Neural crest cell (in vitro differentiated cells): ENCODE measurements around the gene ACRBP. TPM values are rescaled to one million over a fixed set of nuclear protein-coding genes. Genes with fewer than 3 reads are reported as not detected.

Source experiments
- DNase-seq: peaks from one replicate; pipeline ENCODE4 v3.0.0; 2021; ENCODE audit warnings: low read depth, mixed read lengths, low spot score
- H3K27ac Mint-ChIP-seq: one replicate; pipeline ENCODE4 v1.8.0; 2021; ENCODE audit warnings: mild to moderate bottlenecking, mixed read lengths; ENCODE audit not compliant: unreplicated experiment
- H3K27me3 Mint-ChIP-seq: 2 replicates; pipeline ENCODE4 v1.8.0; 2021; ENCODE audit warnings: low read depth, mild to moderate bottlenecking, mixed read lengths
- H3K36me3 Mint-ChIP-seq: 2 replicates; pipeline ENCODE4 v1.8.0; 2021; ENCODE audit warnings: low read depth, mild to moderate bottlenecking, mixed read lengths
- H3K4me1 Mint-ChIP-seq: 2 replicates; pipeline ENCODE4 v1.8.0; 2021; ENCODE audit warnings: mixed read lengths
- H3K4me3 Mint-ChIP-seq: one replicate; pipeline ENCODE4 v1.8.0; 2021; ENCODE audit warnings: mild to moderate bottlenecking, mixed read lengths
- H3K9me3 Mint-ChIP-seq: 2 replicates; pipeline ENCODE4 v1.8.0; 2021; ENCODE audit warnings: mixed read lengths
- CTCF ChIP-seq: fragments of 200-600 bp; sonication (generic); conservative IDR thresholded peaks from 2 replicates; pipeline ENCODE4 v1.5.0; 2021; ENCODE audit warnings: antibody characterized with exemption, mild to moderate bottlenecking
- total RNA-seq: library from RNA; stranded (reverse); gene quantifications from 2 replicates; pipeline ENCODE4 v1.2.1, GENCODE V29; 2021

Gene ACRBP
- total RNA-seq, 1 donor from 2014 or later = 1.9 TPM

DNA sequence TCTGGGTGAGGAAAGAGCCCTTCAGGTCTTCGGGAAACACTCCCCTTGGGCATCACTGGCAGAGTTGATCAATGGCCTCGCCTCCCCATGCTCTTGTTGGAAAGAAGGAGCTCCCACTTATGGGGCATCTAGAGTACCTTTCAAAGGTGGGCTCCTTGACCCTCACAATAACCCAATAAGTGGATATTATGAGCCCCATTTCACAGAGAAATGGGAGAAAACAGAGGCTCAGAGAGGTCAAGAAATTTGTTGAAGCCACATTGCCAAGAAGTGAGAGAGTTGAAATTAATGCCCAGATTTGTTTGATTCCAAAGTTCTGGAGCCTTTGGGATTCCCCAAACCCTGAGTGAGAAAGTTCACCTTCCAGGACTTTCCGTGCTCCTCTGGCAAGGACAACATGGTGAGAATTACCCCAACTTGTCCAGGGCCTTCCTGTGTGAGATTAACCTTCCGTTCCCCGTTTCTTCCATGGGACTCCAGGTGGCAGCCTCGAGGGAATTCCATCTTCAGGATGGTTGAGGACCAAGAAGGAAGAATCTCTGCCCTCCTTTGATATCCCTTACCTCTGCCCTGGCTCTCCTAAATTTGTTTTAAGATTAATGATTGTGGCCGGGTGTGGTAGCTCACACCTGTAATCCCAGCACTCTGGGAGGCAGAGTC lies 32.6 kb downstream of the ACRBP start:
- H3K4me3 Mint-ChIP-seq = peak overlapping the region; percentile 81
- no peak for DNase-seq
- H3K27me3 Mint-ChIP-seq = peaks cover 5% of the 10 kb centered on the region
- H3K36me3 Mint-ChIP-seq = no peaks in the 10 kb centered on the region
- no peaks in the 10 kb centered on the region for H3K9me3 Mint-ChIP-seq
- TF ChIP-seq CTCF = no peak
- peaks cover 48% of the 10 kb centered on the region for H3K4me1 Mint-ChIP-seq
- peak overlapping the region; percentile 97 for H3K27ac Mint-ChIP-seq

GRCh38 chr12:6613776-6614512 lies 33.3 kb downstream of the ACRBP start:
- Mint-ChIP-seq H3K27ac (peak overlapping the region; percentile 97), H3K4me1 (peaks cover 48% of the 10 kb centered on the region), H3K9me3 (no peaks in the 10 kb centered on the region), H3K27me3 (peaks cover 5% of the 10 kb centered on the region), H3K36me3 (no peaks in the 10 kb centered on the region), H3K4me3 (peak overlapping the region; percentile 81)
- TF ChIP-seq CTCF = no peak
- DNase-seq = peak; percentile 85

DNA sequence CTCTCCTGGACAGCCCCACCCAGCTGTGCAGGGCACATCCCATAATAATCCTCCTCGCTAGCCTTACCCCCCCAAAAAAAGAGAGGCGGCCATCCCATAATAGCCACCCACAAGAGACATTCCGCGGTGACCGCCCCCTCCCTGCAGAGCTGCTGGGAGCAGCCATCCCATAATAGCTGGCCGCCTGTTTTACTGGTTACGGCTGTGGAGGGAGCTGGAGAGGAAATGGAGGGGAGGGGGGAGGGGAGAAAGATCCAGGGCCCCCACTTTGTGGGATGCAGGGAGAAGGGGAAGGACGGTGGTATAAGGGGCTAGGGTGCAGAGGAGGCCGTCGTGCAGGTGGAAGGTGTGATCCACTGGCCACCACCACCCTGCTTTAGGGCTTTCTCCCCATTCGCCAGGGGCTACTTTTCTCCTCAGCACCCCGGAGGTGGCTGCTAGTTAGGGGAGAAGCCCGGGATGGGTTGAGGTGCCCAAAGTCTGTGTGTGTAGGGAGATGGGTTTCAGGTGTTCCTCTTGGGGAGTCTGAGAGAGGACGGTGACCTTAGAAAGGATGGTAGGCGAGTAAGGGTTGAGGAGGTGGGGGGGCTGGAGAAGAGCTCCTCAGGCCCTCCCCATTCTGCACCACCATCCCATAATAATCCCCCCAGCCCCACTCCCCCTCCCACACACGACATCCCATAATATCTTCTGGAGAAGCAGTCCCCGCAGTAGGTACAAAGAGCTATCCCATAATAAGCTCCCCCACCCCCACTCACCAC lies 34.0 kb downstream of the ACRBP start:
- TF ChIP-seq CTCF = no peak
- peak; percentile 41 for DNase-seq
- no peaks in the 10 kb centered on the region for H3K9me3 Mint-ChIP-seq
- peak overlapping the region; percentile 81 for H3K4me3 Mint-ChIP-seq
- no peaks in the 10 kb centered on the region for H3K36me3 Mint-ChIP-seq
- peak overlapping the region; percentile 94 for H3K27ac Mint-ChIP-seq
- peaks cover 5% of the 10 kb centered on the region for H3K27me3 Mint-ChIP-seq
- H3K4me1 Mint-ChIP-seq = peaks cover 48% of the 10 kb centered on the region

DNA sequence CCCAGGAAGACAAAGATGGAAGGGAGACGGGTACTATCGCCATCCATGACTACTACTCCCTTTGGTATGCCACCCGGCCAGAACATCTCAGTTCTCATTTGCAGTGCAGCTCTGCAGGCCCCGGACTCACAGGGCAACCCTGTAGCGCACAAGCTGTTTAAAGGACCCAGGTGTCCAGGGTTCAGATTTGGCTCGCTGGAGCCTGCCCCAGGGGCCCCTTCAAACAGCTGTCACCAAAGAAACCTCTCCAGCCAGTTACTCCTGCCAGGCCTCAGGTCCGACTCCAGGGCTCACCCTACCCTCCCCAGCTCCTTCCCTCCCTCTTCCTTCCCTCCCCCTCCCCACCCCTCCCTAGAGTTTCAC lies 34.6 kb downstream of the ACRBP start:
- Mint-ChIP-seq H3K4me1 (peaks cover 43% of the 10 kb centered on the region), H3K27me3 (peaks cover 2% of the 10 kb centered on the region), H3K4me3 (peak overlapping the region; percentile 81), H3K36me3 (no peaks in the 10 kb centered on the region), H3K27ac (no peak overlapping the region), H3K9me3 (no peaks in the 10 kb centered on the region)
- DNase-seq = no peak
- no peak for TF ChIP-seq CTCF

DNA sequence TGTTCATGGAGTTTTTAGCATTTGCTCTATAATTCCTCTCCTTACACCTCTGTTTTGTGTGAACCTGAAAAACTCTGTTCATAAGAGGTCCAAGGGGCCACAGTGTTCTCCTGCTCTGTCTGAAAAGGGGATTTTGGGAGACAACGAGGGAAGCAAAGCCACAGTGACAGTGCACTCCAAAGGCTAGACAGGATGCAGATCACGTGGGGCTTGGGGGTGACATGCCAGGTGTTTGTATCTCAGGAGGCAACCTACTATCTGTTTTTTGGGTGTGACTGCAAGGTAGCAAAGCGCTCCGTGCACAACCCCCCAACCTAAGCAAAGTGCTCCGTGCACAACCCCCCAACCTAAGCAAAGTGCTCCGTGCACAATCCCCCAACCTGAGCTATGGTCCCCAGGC lies 35.0 kb downstream of the ACRBP start:
- TF ChIP-seq CTCF = no peak
- H3K27ac Mint-ChIP-seq = no peak overlapping the region
- H3K4me1 Mint-ChIP-seq = peaks cover 42% of the 10 kb centered on the region
- H3K27me3 Mint-ChIP-seq = peaks cover 2% of the 10 kb centered on the region
- H3K9me3 Mint-ChIP-seq = no peaks in the 10 kb centered on the region
- peak overlapping the region; percentile 81 for H3K4me3 Mint-ChIP-seq
- no peaks in the 10 kb centered on the region for H3K36me3 Mint-ChIP-seq
- no peak for DNase-seq
